ENCODE results near the gene FAM185A. TPM values are rescaled to one million over a fixed set of nuclear protein-coding genes. Genes with fewer than 3 reads are reported as not detected.
A peak's percentile ranks its signal among the peaks of the same experiment; 100 is the strongest.
"Not testable (repeated sequence)": the region's sequence is repeated elsewhere in the genome, so short reads cannot be mapped to it uniquely, and the experiment has no call there.

The FAM185A gene
- total RNA-seq = 1 to 10 TPM; 7.9 to 10.0 TPM

DNA sequence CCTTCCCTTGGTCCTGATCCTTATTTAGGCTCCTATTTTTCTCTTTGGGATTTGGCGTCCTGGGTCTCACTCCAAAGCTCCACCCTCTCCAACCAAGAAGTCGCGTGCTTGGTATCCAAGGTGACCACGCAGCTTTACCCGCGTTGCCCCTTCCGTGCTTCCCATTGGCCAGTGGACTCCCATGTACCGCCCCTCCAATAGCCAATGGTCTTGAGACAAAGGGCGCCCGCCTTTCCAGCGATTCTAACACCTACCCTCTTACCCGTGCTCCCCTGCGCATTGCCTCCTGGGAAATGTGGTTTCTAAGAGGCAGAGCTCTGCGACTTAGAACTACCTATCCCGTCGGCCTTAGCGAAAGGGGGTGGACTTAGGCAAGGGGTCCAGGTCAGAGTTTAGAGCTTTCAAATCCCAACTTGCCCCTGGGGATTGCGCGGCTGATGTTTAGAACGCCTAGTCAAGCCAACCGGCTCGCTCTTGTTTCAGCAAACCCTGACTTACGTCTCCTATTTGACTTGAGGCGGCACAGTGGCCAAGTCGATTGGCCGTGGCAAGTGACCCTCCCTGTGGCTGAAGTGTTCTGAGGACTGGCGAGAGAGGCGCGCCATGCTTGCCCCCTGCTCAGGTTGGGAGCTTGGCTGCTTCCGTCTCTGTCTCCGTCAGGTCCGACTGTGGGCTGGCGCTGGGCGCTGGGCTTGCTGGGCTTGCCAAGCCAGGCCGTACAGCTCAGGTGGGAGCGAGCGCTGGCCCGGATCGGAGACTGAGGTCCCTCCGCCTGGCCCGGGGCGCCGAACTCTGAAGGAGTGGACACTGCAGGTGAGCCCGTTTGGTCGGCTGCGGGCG is at the start of gene FAM185A:
Gene FAM185A (plus strand): TSS at position 395 of the 840 bp plus-strand sequence. CDS start 209 bp downstream, at position 604.
- Mint-ChIP-seq H3K4me1 (ENCODE audit: low read depth) (peaks cover 16% of the 10 kb centered on the region), H3K4me3 (peak within 1 kb of the TSS; percentile 85), H3K27ac (peak within 1 kb of the TSS; percentile 87)
- ChIA-PET POLR2A (interaction anchor here (0.9 kb wide), 1 partner anchor 326 kb away, joined by 5 read pairs; the partner anchor contains the start of genes ARMC10 and FBXL13), CTCF (interaction anchor here (0.7 kb wide), 1 partner anchor 319 kb away, joined by 3 read pairs; no protein-coding TSS in a partner anchor)
- peak; percentile 99 for ATAC-seq
- intact Hi-C loops (cut with micrococcal nuclease); H3K9me3 Mint-ChIP-seq; H3K36me3 Mint-ChIP-seq (ENCODE audit: low read depth); H3K27me3 Mint-ChIP-seq: not testable (repeated sequence)
- peak; percentile 99 for DNase-seq

DNA sequence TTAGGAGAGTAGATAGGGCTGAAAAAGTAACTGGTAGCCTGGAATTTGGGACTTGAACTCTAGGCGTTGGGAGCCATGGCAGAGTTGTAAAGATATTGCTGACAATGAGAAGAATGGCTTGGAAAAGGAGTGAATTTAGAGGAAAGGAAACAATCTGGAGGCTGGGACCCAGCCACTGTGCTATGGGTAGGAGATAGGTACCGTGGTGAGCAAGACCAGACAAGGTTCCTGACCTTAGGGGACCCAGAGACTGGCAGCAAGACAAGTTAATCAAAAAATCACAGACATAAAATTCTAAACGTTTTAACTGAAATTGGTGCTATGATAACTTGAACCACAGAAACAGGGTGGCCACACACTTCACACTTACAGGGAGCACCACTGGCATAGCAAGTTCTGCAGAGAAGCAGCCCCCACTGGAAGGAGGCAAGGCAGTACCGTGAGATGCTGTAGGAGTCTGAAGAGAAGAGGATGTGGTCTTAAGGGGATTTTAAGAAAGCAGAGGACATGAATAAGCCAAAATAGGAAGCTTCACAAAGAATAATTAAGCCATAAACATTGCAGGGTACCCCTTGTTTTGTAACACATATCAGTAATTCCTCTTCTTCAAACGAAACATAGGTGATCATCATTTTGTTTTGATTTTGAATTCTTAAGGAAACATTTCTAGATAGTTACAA is 35.6 kb upstream of the FAM185A start:
- Mint-ChIP-seq H3K27ac (peak overlapping the region; percentile 88), H3K4me1 (ENCODE audit: low read depth) (peaks cover 20% of the 10 kb centered on the region), H3K4me3 (peak overlapping the region; percentile 42)
- CTCF ChIA-PET; H3K36me3 Mint-ChIP-seq (ENCODE audit: low read depth); H3K9me3 Mint-ChIP-seq; intact Hi-C loops (cut with micrococcal nuclease); H3K27me3 Mint-ChIP-seq; POLR2A ChIA-PET: not testable (repeated sequence)
- DNase-seq (peak; percentile 75), ATAC-seq (peak; percentile 82)

DNA sequence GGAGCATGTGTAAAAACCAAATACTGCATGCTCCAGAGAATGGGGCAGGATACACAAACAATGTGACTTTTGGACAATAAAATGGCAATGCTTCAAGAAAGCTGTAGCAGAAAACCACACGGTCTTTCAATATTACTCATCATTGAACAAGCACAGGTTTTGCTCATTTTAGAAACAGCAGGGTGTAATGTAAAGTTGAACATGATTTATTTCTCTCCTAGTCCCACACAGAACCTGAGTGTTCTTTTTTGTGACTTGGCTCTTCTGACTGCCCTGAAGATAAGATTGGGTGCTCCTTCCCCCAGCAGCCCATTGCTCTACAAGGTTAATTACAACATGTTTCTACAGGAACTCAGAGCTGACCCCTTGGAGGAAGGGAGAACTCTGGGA is 35.1 kb upstream of the FAM185A start:
- H3K4me3 Mint-ChIP-seq = not testable (repeated sequence)
- peak; percentile 73 for ATAC-seq

GRCh38 chr7:102714774-102715522 is 33.9 kb upstream of the FAM185A start:
- DNase-seq = peak; percentile 54
- intact Hi-C loops (cut with micrococcal nuclease) = not testable (repeated sequence)

More for the DNA sequence above, 35.1 kb upstream of the FAM185A start:
- DNase-seq; H3K9me3 Mint-ChIP-seq; H3K27me3 Mint-ChIP-seq; intact Hi-C loops (cut with micrococcal nuclease); POLR2A ChIA-PET; H3K36me3 Mint-ChIP-seq (ENCODE audit: low read depth); CTCF ChIA-PET: not testable (repeated sequence)
- H3K27ac Mint-ChIP-seq = peak overlapping the region; percentile 88
- H3K4me1 Mint-ChIP-seq (ENCODE audit: low read depth) = peaks cover 20% of the 10 kb centered on the region

DNA sequence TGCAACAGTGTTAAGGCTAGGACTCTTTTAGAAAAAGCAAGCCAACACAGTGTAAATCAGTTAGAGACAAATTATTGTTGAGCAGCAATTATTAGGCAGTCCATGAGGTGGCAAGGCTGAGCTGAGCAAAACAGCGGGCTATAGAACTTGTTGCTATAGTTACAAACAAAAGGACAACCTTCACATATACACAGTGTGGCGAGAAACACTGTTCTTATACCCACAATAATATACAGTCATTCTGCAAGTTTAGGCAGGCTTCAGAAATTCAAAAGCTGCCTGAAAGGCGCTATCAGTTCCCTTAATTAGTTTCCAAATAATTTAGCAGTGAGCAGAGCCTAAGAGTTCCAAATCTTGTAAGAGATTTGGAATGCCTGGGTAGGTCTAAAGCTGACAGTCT is 33.1 kb upstream of the FAM185A start:
- H3K4me3 Mint-ChIP-seq; H3K27ac Mint-ChIP-seq; H3K27me3 Mint-ChIP-seq; DNase-seq; intact Hi-C loops (cut with micrococcal nuclease); CTCF ChIA-PET; H3K9me3 Mint-ChIP-seq; POLR2A ChIA-PET; H3K36me3 Mint-ChIP-seq (ENCODE audit: low read depth): not testable (repeated sequence)
- ATAC-seq = peak; percentile 26
- H3K4me1 Mint-ChIP-seq (ENCODE audit: low read depth) = peaks cover 20% of the 10 kb centered on the region

More at GRCh38 chr7:102714774-102715522, 33.9 kb upstream of the FAM185A start:
- peaks cover 20% of the 10 kb centered on the region for H3K4me1 Mint-ChIP-seq (ENCODE audit: low read depth)
- H3K27ac Mint-ChIP-seq; H3K27me3 Mint-ChIP-seq; H3K4me3 Mint-ChIP-seq; H3K36me3 Mint-ChIP-seq (ENCODE audit: low read depth); H3K9me3 Mint-ChIP-seq; CTCF ChIA-PET; POLR2A ChIA-PET: not testable (repeated sequence)
- ATAC-seq = peak; percentile 60

DNA sequence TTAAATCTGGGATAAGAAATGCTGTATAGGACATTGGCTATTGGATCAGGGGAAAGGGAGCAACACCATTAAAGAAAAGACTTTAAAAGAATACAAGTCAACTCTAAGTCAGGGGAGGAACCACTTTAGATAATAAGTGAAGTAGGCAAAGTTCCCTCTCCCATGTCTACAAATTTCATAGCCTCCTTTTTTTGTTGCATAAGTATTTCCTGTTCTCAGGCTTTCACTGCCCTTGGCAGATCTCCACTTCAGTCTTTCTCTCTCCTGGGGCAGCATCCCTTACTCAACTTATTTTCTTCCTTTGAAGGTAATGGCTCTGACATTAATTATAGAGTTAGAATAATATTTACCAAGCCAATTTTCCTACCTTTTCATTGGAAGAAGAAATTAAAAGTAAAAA is 30.3 kb upstream of the FAM185A start:
- H3K4me3 Mint-ChIP-seq; H3K9me3 Mint-ChIP-seq; H3K27me3 Mint-ChIP-seq; H3K36me3 Mint-ChIP-seq (ENCODE audit: low read depth); POLR2A ChIA-PET; intact Hi-C loops (cut with micrococcal nuclease); ATAC-seq; CTCF ChIA-PET; DNase-seq; H3K27ac Mint-ChIP-seq; H3K4me1 Mint-ChIP-seq (ENCODE audit: low read depth): not testable (repeated sequence)

DNA sequence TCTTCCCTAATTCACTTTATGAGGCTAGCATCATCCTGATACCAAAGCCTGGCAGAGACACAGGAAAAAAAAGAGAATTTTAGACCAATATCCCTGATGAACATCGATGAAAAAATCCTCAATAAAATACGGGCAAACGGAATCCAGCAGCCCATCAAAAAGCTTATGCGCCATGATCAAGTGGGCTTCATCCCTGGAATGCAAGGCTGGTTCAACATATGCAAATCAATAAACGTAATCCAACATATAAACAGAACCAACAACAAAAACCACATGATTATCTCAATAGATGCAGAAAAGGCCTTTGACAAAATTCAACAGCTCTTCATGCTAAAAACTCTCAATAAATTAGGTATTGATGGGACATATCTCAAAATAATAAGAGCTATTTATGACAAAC is 22.6 kb upstream of the FAM185A start:
- H3K4me1 Mint-ChIP-seq (ENCODE audit: low read depth); intact Hi-C loops (cut with micrococcal nuclease); H3K36me3 Mint-ChIP-seq (ENCODE audit: low read depth); POLR2A ChIA-PET; DNase-seq; CTCF ChIA-PET; H3K27ac Mint-ChIP-seq; ATAC-seq; H3K9me3 Mint-ChIP-seq; H3K4me3 Mint-ChIP-seq: not testable (repeated sequence)
- peaks cover 11% of the 10 kb centered on the region for H3K27me3 Mint-ChIP-seq

GRCh38 chr7:102729670-102730069 is 19.1 kb upstream of the FAM185A start:
- intact Hi-C loops (cut with micrococcal nuclease); ATAC-seq; H3K36me3 Mint-ChIP-seq (ENCODE audit: low read depth); POLR2A ChIA-PET; H3K27ac Mint-ChIP-seq; CTCF ChIA-PET; H3K4me3 Mint-ChIP-seq; H3K27me3 Mint-ChIP-seq; DNase-seq; H3K4me1 Mint-ChIP-seq (ENCODE audit: low read depth); H3K9me3 Mint-ChIP-seq: not testable (repeated sequence)

- ATAC-seq; H3K4me1 Mint-ChIP-seq (ENCODE audit: low read depth); H3K4me3 Mint-ChIP-seq; CTCF ChIA-PET; H3K9me3 Mint-ChIP-seq; POLR2A ChIA-PET; H3K27ac Mint-ChIP-seq; H3K36me3 Mint-ChIP-seq (ENCODE audit: low read depth); intact Hi-C loops (cut with micrococcal nuclease); H3K27me3 Mint-ChIP-seq; DNase-seq: not testable (repeated sequence)
Measured at GRCh38 chr7:102730431-102730830, 18.4 kb upstream of the FAM185A start.

GRCh38 chr7:102742002-102742771 is 6.6 kb upstream of the FAM185A start:
- H3K9me3 Mint-ChIP-seq; DNase-seq; H3K36me3 Mint-ChIP-seq (ENCODE audit: low read depth); H3K4me3 Mint-ChIP-seq; CTCF ChIA-PET; POLR2A ChIA-PET; intact Hi-C loops (cut with micrococcal nuclease); H3K27me3 Mint-ChIP-seq: not testable (repeated sequence)
- peaks cover 11% of the 10 kb centered on the region for H3K4me1 Mint-ChIP-seq (ENCODE audit: low read depth)
- H3K27ac Mint-ChIP-seq = peak overlapping the region; percentile 9
- ATAC-seq = peak; percentile 78

DNA sequence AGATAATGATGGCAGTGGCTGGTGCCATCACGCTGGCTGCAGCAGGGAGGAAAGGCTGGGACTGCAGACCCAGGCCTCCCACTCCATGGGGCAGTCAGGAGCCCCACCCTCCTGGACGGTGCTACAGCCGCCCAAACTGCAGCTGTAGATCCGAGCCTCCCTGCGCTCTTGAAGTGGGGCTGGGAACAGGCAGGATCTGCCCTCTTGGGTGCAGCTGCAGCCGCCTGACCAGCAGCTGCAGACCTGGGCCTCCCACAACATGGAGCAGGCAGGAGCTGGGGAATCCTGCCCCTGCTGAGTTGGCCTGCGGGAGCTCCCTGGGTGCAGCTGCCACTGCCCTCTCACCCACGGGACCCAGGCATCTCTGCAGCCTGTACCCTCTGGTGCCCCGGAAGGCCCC is 4.9 kb upstream of the FAM185A start:
- CTCF ChIA-PET; H3K4me3 Mint-ChIP-seq; DNase-seq; H3K27me3 Mint-ChIP-seq; ATAC-seq; H3K9me3 Mint-ChIP-seq; POLR2A ChIA-PET; H3K27ac Mint-ChIP-seq; H3K36me3 Mint-ChIP-seq (ENCODE audit: low read depth); intact Hi-C loops (cut with micrococcal nuclease): not testable (repeated sequence)
- peaks cover 18% of the 10 kb centered on the region for H3K4me1 Mint-ChIP-seq (ENCODE audit: low read depth)

Data from activated CD8-positive, alpha-beta T cell treated with anti-CD3 and anti-CD28 coated beads for 36 hours (primary cell).